ENCODE data around the gene KRAS.

The KRAS gene

GRCh38 chr12:25251769-25252168, 1.0 kb upstream of the KRAS start:
- no peak for ATAC-seq
- TF ChIP-seq ZC3H10 (CRISPR knock-in tag; IDR thresholded peaks at IDR 0.05) (no peak), PATZ1 (CRISPR knock-in tag; IDR thresholded peaks at IDR 0.05; ENCODE audit: borderline replicate concordance) (no peak), TCF4 (CRISPR knock-in tag; IDR thresholded peaks at IDR 0.05; ENCODE audit: borderline replicate concordance) (0 out of 2 replicates have a peak, but pooled peaks have one; percentile 15)

- peak; percentile 47 for ATAC-seq
- TF ChIP-seq CSRNP3 (CRISPR knock-in tag; IDR thresholded peaks at IDR 0.05) = no peak
- TF ChIP-seq ZNF565 (CRISPR knock-in tag; conservative IDR thresholded peaks at IDR 0.05; ENCODE audit: low read depth) = no peak
- no peak for TF ChIP-seq ZNF70 (CRISPR knock-in tag; IDR thresholded peaks at IDR 0.05)
Observed at GRCh38 chr12:25249931-25250738, 594 bp downstream of the KRAS start.

- ATAC-seq = no peak
- TF ChIP-seq ZNF70 (CRISPR knock-in tag; IDR thresholded peaks at IDR 0.05) (no peak), TSHZ2 (CRISPR knock-in tag; IDR thresholded peaks at IDR 0.05) (no peak), PPARA (CRISPR knock-in tag; IDR thresholded peaks at IDR 0.05; ENCODE audit: borderline replicate concordance) (no peak), ZNF565 (CRISPR knock-in tag; conservative IDR thresholded peaks at IDR 0.05; ENCODE audit: low read depth) (no peak), ESRRG (CRISPR knock-in tag; IDR thresholded peaks at IDR 0.05) (no peak), TCF4 (CRISPR knock-in tag; IDR thresholded peaks at IDR 0.05; ENCODE audit: borderline replicate concordance) (no peak), BACH2 (CRISPR knock-in tag; IDR thresholded peaks at IDR 0.05; ENCODE audit: borderline replicate concordance) (no peak), POU6F1 (CRISPR knock-in tag; IDR thresholded peaks at IDR 0.05; ENCODE audit: borderline replicate concordance, low read depth) (no peak), CSDC2 (CRISPR knock-in tag; IDR thresholded peaks at IDR 0.05) (no peak), PATZ1 (CRISPR knock-in tag; IDR thresholded peaks at IDR 0.05; ENCODE audit: borderline replicate concordance) (no peak), ZNF8 (CRISPR knock-in tag; IDR thresholded peaks at IDR 0.05) (no peak), ISL1 (CRISPR knock-in tag; IDR thresholded peaks at IDR 0.05) (no peak), ZC3H10 (CRISPR knock-in tag; IDR thresholded peaks at IDR 0.05) (no peak), OSR1 (CRISPR knock-in tag; IDR thresholded peaks at IDR 0.05) (no peak), ARNTL (CRISPR knock-in tag; IDR thresholded peaks at IDR 0.05; ENCODE audit: borderline replicate concordance, low read depth) (no peak), TOX (CRISPR knock-in tag; IDR thresholded peaks at IDR 0.05; ENCODE audit: borderline replicate concordance) (no peak), SNAI2 (CRISPR knock-in tag; IDR thresholded peaks at IDR 0.05) (no peak), CSRNP3 (CRISPR knock-in tag; IDR thresholded peaks at IDR 0.05) (no peak), RARB (CRISPR knock-in tag; IDR thresholded peaks at IDR 0.05) (no peak), CREB5 (CRISPR knock-in tag; IDR thresholded peaks at IDR 0.05; ENCODE audit: low read depth) (no peak)
Observed at GRCh38 chr12:25248732-25249131, 2.0 kb downstream of the KRAS start.

Data from SK-N-SH treated with all-trans-retinoic acid at 6 μM for 48 hours (cell line).